CD8-positive, alpha-beta memory T cell (primary cell): Measurements from ENCODE around the gene PRDM16. TPM values are rescaled to one million over a fixed set of nuclear protein-coding genes. Genes with fewer than 3 reads are reported as not detected.

Experiments used
- CTCF ChIA-PET: fragments of 350-600 bp; sonication (Branson Sonifier 250); formaldehyde crosslinking; loops from one replicate; lab custom pipeline; 2021; ENCODE audit warnings: antibody characterized with exemption; lab: Charles Lee
- POLR2A ChIA-PET: fragments of 350-600 bp; sonication (Branson Sonifier 250); formaldehyde crosslinking; loops from one replicate; lab custom pipeline; 2021; ENCODE audit warnings: antibody characterized with exemption; lab: Charles Lee
- DNase-seq, 5 donors: peaks; one replicate each; pipeline versions ENCODE4 v3.0.0 to v3.0.0-alpha.2; 2020 to 2022; ENCODE audit warnings: mixed read lengths in 1 of 5
- H3K27ac ChIP-seq: one replicate; pipeline ENCODE4 v1.7.0; 2013; ENCODE audit warnings: low read depth, mild to moderate bottlenecking, low read length, moderate library complexity
- H3K27me3 ChIP-seq: 2 replicates; pipeline ENCODE4 v1.7.0; 2013; ENCODE audit warnings: low read length, mild to moderate bottlenecking; ENCODE audit not compliant: insufficient read depth, poor library complexity, severe bottlenecking
- H3K36me3 ChIP-seq: 2 replicates; pipeline ENCODE4 v1.7.0; 2013; ENCODE audit warnings: mild to moderate bottlenecking, low read length, moderate library complexity; ENCODE audit not compliant: insufficient read depth
- H3K4me1 ChIP-seq: 2 replicates; pipeline ENCODE4 v1.7.0; 2013; ENCODE audit warnings: mild to moderate bottlenecking, low read length, moderate library complexity; ENCODE audit not compliant: insufficient read depth
- H3K4me3 ChIP-seq: 2 replicates; pipeline ENCODE4 v1.7.0; 2013; ENCODE audit warnings: mild to moderate bottlenecking, low read length
- H3K9me3 ChIP-seq: 2 replicates; pipeline ENCODE4 v1.7.0; 2013; ENCODE audit warnings: mild to moderate bottlenecking, low read length
- H3K27ac Mint-ChIP-seq, 8 donors: one replicate each; pipeline ENCODE4 v1.8.0; 2020 to 2021; ENCODE audit warnings: mixed read lengths in 8 of 8, mild to moderate bottlenecking in 6 of 8, inconsistent platforms in 3 of 8, moderate library complexity in 3 of 8
- H3K27me3 Mint-ChIP-seq, 2 donors: one replicate each; pipeline ENCODE4 v1.8.0; 2020 to 2021; ENCODE audit warnings: mixed read lengths in 2 of 2, mild to moderate bottlenecking in 1 of 2, moderate library complexity in 1 of 2
- H3K36me3 Mint-ChIP-seq, 3 donors: one replicate each; pipeline ENCODE4 v1.8.0; 2020 to 2021; ENCODE audit warnings: mixed read lengths in 3 of 3, inconsistent platforms in 1 of 3, mild to moderate bottlenecking in 1 of 3
- H3K4me1 Mint-ChIP-seq, 3 donors: one replicate each; pipeline ENCODE4 v1.8.0; 2020 to 2021; ENCODE audit warnings: mixed read lengths in 3 of 3, inconsistent platforms in 1 of 3, mild to moderate bottlenecking in 1 of 3
- H3K4me3 Mint-ChIP-seq, 7 donors: one replicate each; pipeline ENCODE4 v1.8.0; 2020 to 2021; ENCODE audit warnings: mixed read lengths in 7 of 7, mild to moderate bottlenecking in 6 of 7, moderate library complexity in 4 of 7, inconsistent platforms in 2 of 7
- H3K9me3 Mint-ChIP-seq, 5 donors: one replicate each; pipeline ENCODE4 v1.8.0; 2020 to 2022; ENCODE audit warnings: mixed read lengths in 5 of 5, mild to moderate bottlenecking in 3 of 5, moderate library complexity in 2 of 5, inconsistent platforms in 1 of 5
- polyA plus RNA-seq: library from polyadenylated mRNA; unstranded; fragments of 300-500 nt; fragmentation: Illumina TruSeq; gene quantifications from one replicate; pipeline ENCODE4 v1.2.3, GENCODE V29; 2021
- total RNA-seq, 2 experiments: library from RNA; stranded (reverse); gene quantifications; one replicate each; pipeline ENCODE4 v1.2.3, GENCODE V29; 2021

PRDM16 gene
- total and polyA plus RNA-seq, 3 experiments from 2014 or later, result not detected

- no peaks in the 10 kb centered on the region for H3K9me3 Mint-ChIP-seq
- no peak overlapping the region for H3K27ac ChIP-seq
- DNase-seq, result no peak
- H3K4me1 Mint-ChIP-seq, result no peaks in the 10 kb centered on the region
- ChIA-PET POLR2A (no interaction called here), CTCF (no interaction called here)
- H3K36me3 Mint-ChIP-seq, result no peaks in the 10 kb centered on the region
- no peaks in the 10 kb centered on the region for H3K4me1 ChIP-seq
- no peak overlapping the region for H3K4me3 ChIP-seq
- H3K36me3 ChIP-seq, result no peaks in the 10 kb centered on the region
- H3K27ac Mint-ChIP-seq, result no peak overlapping the region
- peaks cover 3 to 15% of the 10 kb centered on the region in 2 donors for H3K27me3 Mint-ChIP-seq
- no peaks in the 10 kb centered on the region for H3K9me3 ChIP-seq
- no peak overlapping the region for H3K4me3 Mint-ChIP-seq
- no peaks in the 10 kb centered on the region for H3K27me3 ChIP-seq
Measured at GRCh38 chr1:3251807-3252428, 182.9 kb downstream of the PRDM16 start.

GRCh38 chr1:3255680-3256079 is 186.7 kb downstream of the PRDM16 start:
- ChIA-PET POLR2A (no interaction called here), CTCF (no interaction called here)
- H3K4me3 ChIP-seq, result no peak overlapping the region
- H3K27ac ChIP-seq, result no peak overlapping the region
- no peaks in the 10 kb centered on the region for H3K9me3 ChIP-seq
- no peaks in the 10 kb centered on the region for H3K4me1 Mint-ChIP-seq
- no peak for DNase-seq
- H3K36me3 ChIP-seq, result no peaks in the 10 kb centered on the region
- no peak overlapping the region for H3K27ac Mint-ChIP-seq
- H3K9me3 Mint-ChIP-seq, result peaks cover 0 to 2% (median 0%) of the 10 kb centered on the region in 5 donors
- H3K27me3 ChIP-seq, result no peaks in the 10 kb centered on the region
- no peak overlapping the region for H3K4me3 Mint-ChIP-seq
- no peaks in the 10 kb centered on the region for H3K4me1 ChIP-seq
- H3K27me3 Mint-ChIP-seq, result peaks cover 2 to 5% of the 10 kb centered on the region in 2 donors
- no peaks in the 10 kb centered on the region for H3K36me3 Mint-ChIP-seq

- Histone ChIP-seq H3K36me3 (no peaks in the 10 kb centered on the region), H3K27me3 (no peaks in the 10 kb centered on the region), H3K27ac (no peak overlapping the region), H3K9me3 (no peaks in the 10 kb centered on the region), H3K4me3 (no peak overlapping the region), H3K4me1 (no peaks in the 10 kb centered on the region)
- no peak for DNase-seq
- Mint-ChIP-seq H3K27me3 (peaks cover 2 to 5% of the 10 kb centered on the region in 2 donors), H3K36me3 (no peaks in the 10 kb centered on the region), H3K27ac (no peak overlapping the region), H3K4me3 (no peak overlapping the region), H3K9me3 (peaks cover 0 to 2% (median 0%) of the 10 kb centered on the region in 5 donors), H3K4me1 (no peaks in the 10 kb centered on the region)
- POLR2A ChIA-PET, result no interaction called here
- CTCF ChIA-PET, result no interaction called here
Measured at GRCh38 chr1:3257788-3258187, 188.8 kb downstream of the PRDM16 start.

- Mint-ChIP-seq H3K4me1 (no peaks in the 10 kb centered on the region), H3K9me3 (peaks cover 0 to 2% (median 0%) of the 10 kb centered on the region in 5 donors), H3K27ac (no peak overlapping the region), H3K27me3 (peaks cover 2 to 5% of the 10 kb centered on the region in 2 donors), H3K36me3 (no peaks in the 10 kb centered on the region), H3K4me3 (no peak overlapping the region)
- Histone ChIP-seq H3K36me3 (no peaks in the 10 kb centered on the region), H3K27ac (no peak overlapping the region), H3K4me1 (no peaks in the 10 kb centered on the region), H3K4me3 (no peak overlapping the region), H3K27me3 (no peaks in the 10 kb centered on the region), H3K9me3 (no peaks in the 10 kb centered on the region)
- POLR2A ChIA-PET, result no interaction called here
- DNase-seq, result no peak
- CTCF ChIA-PET, result no interaction called here
Measured at GRCh38 chr1:3258386-3259003, 189.5 kb downstream of the PRDM16 start.

- H3K27me3 Mint-ChIP-seq, result peaks cover 2 to 5% of the 10 kb centered on the region in 2 donors
- no peaks in the 10 kb centered on the region for H3K27me3 ChIP-seq
- no peak overlapping the region for H3K27ac ChIP-seq
- H3K4me3 Mint-ChIP-seq, result no peak overlapping the region
- no peak overlapping the region for H3K4me3 ChIP-seq
- H3K4me1 ChIP-seq, result no peaks in the 10 kb centered on the region
- no peaks in the 10 kb centered on the region for H3K36me3 ChIP-seq
- ChIA-PET CTCF (no interaction called here), POLR2A (no interaction called here)
- no peak for DNase-seq
- no peaks in the 10 kb centered on the region for H3K36me3 Mint-ChIP-seq
- H3K9me3 ChIP-seq, result no peaks in the 10 kb centered on the region
- no peak overlapping the region for H3K27ac Mint-ChIP-seq
- peaks cover 0 to 2% (median 0%) of the 10 kb centered on the region in 5 donors for H3K9me3 Mint-ChIP-seq
- no peaks in the 10 kb centered on the region for H3K4me1 Mint-ChIP-seq
Measured at GRCh38 chr1:3259020-3259419, 190.0 kb downstream of the PRDM16 start.

GRCh38 chr1:3261007-3261968 is 192.3 kb downstream of the PRDM16 start:
- Histone ChIP-seq H3K36me3 (no peaks in the 10 kb centered on the region), H3K27ac (no peak overlapping the region), H3K9me3 (no peaks in the 10 kb centered on the region), H3K4me1 (no peaks in the 10 kb centered on the region), H3K27me3 (no peaks in the 10 kb centered on the region), H3K4me3 (no peak overlapping the region)
- CTCF ChIA-PET, result interaction anchor here (0.7 kb wide), 1 partner anchor 34 kb away, joined by 3 read pairs; no protein-coding TSS in a partner anchor
- Mint-ChIP-seq H3K36me3 (no peaks in the 10 kb centered on the region), H3K27ac (no peak overlapping the region), H3K9me3 (peaks cover 0 to 2% (median 0%) of the 10 kb centered on the region in 5 donors), H3K4me1 (no peaks in the 10 kb centered on the region), H3K4me3 (no peak overlapping the region), H3K27me3 (peaks cover 3 to 7% of the 10 kb centered on the region in 2 donors)
- DNase-seq, result no peak
- POLR2A ChIA-PET, result no interaction called here

GRCh38 chr1:3261969-3262579 is 193.1 kb downstream of the PRDM16 start:
- Mint-ChIP-seq H3K27ac (no peak overlapping the region), H3K36me3 (no peaks in the 10 kb centered on the region), H3K4me3 (no peak overlapping the region), H3K9me3 (peaks cover 0 to 2% (median 0%) of the 10 kb centered on the region in 5 donors), H3K27me3 (peaks cover 3 to 7% of the 10 kb centered on the region in 2 donors), H3K4me1 (no peaks in the 10 kb centered on the region)
- H3K36me3 ChIP-seq, result no peaks in the 10 kb centered on the region
- no peaks in the 10 kb centered on the region for H3K27me3 ChIP-seq
- no peak overlapping the region for H3K27ac ChIP-seq
- POLR2A ChIA-PET, result no interaction called here
- no peak overlapping the region for H3K4me3 ChIP-seq
- H3K9me3 ChIP-seq, result no peaks in the 10 kb centered on the region
- H3K4me1 ChIP-seq, result no peaks in the 10 kb centered on the region
- CTCF ChIA-PET, result no interaction called here
- no peak for DNase-seq
